Progenitor cell of endocrine pancreas (in vitro differentiated cells): Measurements from ENCODE around the gene CCL19. TPM values are rescaled to one million over a fixed set of nuclear protein-coding genes. Genes with fewer than 3 reads are reported as not detected.

ENCODE experiments used
- DNase-seq: peaks from one replicate; pipeline ENCODE4 v3.0.0; 2021; ENCODE audit warnings: low spot score; ENCODE audit not compliant: unreplicated experiment
- H3K27ac Mint-ChIP-seq: 2 replicates; pipeline ENCODE4 v1.8.0; 2021; ENCODE audit warnings: mild to moderate bottlenecking, moderate library complexity, mixed read lengths
- H3K27me3 Mint-ChIP-seq: 2 replicates; pipeline ENCODE4 v1.8.0; 2021; ENCODE audit warnings: mixed read lengths
- H3K36me3 Mint-ChIP-seq: 2 replicates; pipeline ENCODE4 v1.8.0; 2022; ENCODE audit warnings: mixed read lengths; ENCODE audit not compliant: insufficient read depth
- H3K4me1 Mint-ChIP-seq: 2 replicates; pipeline ENCODE4 v1.8.0; 2021; ENCODE audit warnings: low read depth, mixed read lengths
- H3K4me3 Mint-ChIP-seq: 2 replicates; pipeline ENCODE4 v1.8.0; 2021; ENCODE audit warnings: low read depth, mild to moderate bottlenecking, moderate library complexity, mixed read lengths
- H3K9me3 Mint-ChIP-seq: 2 replicates; pipeline ENCODE4 v1.8.0; 2021; ENCODE audit warnings: low read depth, mixed read lengths
- CTCF ChIP-seq: fragments of 200-600 bp; sonication (generic); IDR thresholded peaks from one replicate; pipeline ENCODE4 v1.5.0; 2021; ENCODE audit warnings: antibody characterized with exemption, mild to moderate bottlenecking; ENCODE audit not compliant: unreplicated experiment
- total RNA-seq: library from RNA; stranded (reverse); gene quantifications from 2 replicates; pipeline ENCODE4 v1.2.1, GENCODE V29; 2021

The CCL19 gene
- total RNA-seq, 1 donor from 2014 or later, result 0.53 TPM

- H3K27me3 Mint-ChIP-seq, result peaks cover under 1% of the 10 kb centered on the region
- no peak overlapping the region for H3K4me3 Mint-ChIP-seq
- H3K36me3 Mint-ChIP-seq, result no peaks in the 10 kb centered on the region
- no peak for TF ChIP-seq CTCF
- H3K4me1 Mint-ChIP-seq, result no peaks in the 10 kb centered on the region
- DNase-seq, result no peak
- no peak overlapping the region for H3K27ac Mint-ChIP-seq
- no peaks in the 10 kb centered on the region for H3K9me3 Mint-ChIP-seq
These were observed 16.1 kb upstream of the CCL19 start for GRCh38 chr9:34707130-34707529.

GRCh38 chr9:34701769-34702736 is 11.0 kb upstream of the CCL19 start:
- peak; percentile 78 for DNase-seq
- Mint-ChIP-seq H3K27me3 (peaks cover 31% of the 10 kb centered on the region), H3K9me3 (no peaks in the 10 kb centered on the region), H3K4me1 (peaks cover 6% of the 10 kb centered on the region), H3K27ac (peak overlapping the region; percentile 1), H3K36me3 (no peaks in the 10 kb centered on the region), H3K4me3 (peak overlapping the region; percentile 66)
- TF ChIP-seq CTCF, result peak; percentile 97

- H3K27me3 Mint-ChIP-seq, result peaks cover 35% of the 10 kb centered on the region
- no peaks in the 10 kb centered on the region for H3K9me3 Mint-ChIP-seq
- H3K4me3 Mint-ChIP-seq, result peak overlapping the region; percentile 66
- no peak overlapping the region for H3K27ac Mint-ChIP-seq
- no peaks in the 10 kb centered on the region for H3K36me3 Mint-ChIP-seq
- peak; percentile 83 for DNase-seq
- TF ChIP-seq CTCF, result peak; percentile 91
- peaks cover 6% of the 10 kb centered on the region for H3K4me1 Mint-ChIP-seq
These were observed 10.1 kb upstream of the CCL19 start for GRCh38 chr9:34701023-34701768.

- Mint-ChIP-seq H3K4me3 (no peak overlapping the region), H3K27me3 (peaks cover 16% of the 10 kb centered on the region), H3K9me3 (no peaks in the 10 kb centered on the region), H3K36me3 (no peaks in the 10 kb centered on the region), H3K4me1 (peaks cover 1% of the 10 kb centered on the region), H3K27ac (no peak overlapping the region)
- TF ChIP-seq CTCF, result no peak
- no peak for DNase-seq
These were observed 3.7 kb upstream of the CCL19 start for GRCh38 chr9:34694811-34695210.

- no peaks in the 10 kb centered on the region for H3K36me3 Mint-ChIP-seq
- no peak for TF ChIP-seq CTCF
- H3K4me1 Mint-ChIP-seq, result peaks cover 13% of the 10 kb centered on the region
- DNase-seq, result no peak
- no peaks in the 10 kb centered on the region for H3K9me3 Mint-ChIP-seq
- no peak overlapping the region for H3K27ac Mint-ChIP-seq
- H3K27me3 Mint-ChIP-seq, result peaks cover 4% of the 10 kb centered on the region
- no peak overlapping the region for H3K4me3 Mint-ChIP-seq
These were observed 2.5 kb upstream of the CCL19 start for GRCh38 chr9:34693560-34693959.
